22Rv1 (cell line): ENCODE results near the gene TBC1D22A.

Experiments
- CTCF ChIP-seq: fragments of 450-650 bp; IDR thresholded peaks from 2 replicates; pipeline ENCODE4 v1.5.1; 2017; ENCODE audit warnings: mild to moderate bottlenecking
- ZFX ChIP-seq: fragments of 450-650 bp; IDR thresholded peaks from 2 replicates; pipeline ENCODE4 v1.6.1; 2017; ENCODE audit warnings: antibody characterized with exemption, borderline replicate concordance

- no peak for TF ChIP-seq CTCF
- TF ChIP-seq ZFX, result no peak
These were observed 62.0 kb downstream of the TBC1D22A start for GRCh38 chr22:46824344-46824909.
